Measurements from ENCODE around the gene NRG2.

The NRG2 gene

GRCh38 chr5:139823757-139824355 is 219.2 kb downstream of the NRG2 start:
- TF ChIP-seq EZH2 (IDR thresholded peaks at IDR 0.05) (no peak), POLR2AphosphoS5 (IDR thresholded peaks at IDR 0.05; ENCODE audit: borderline replicate concordance, low read depth, low read length) (no peak), FOXP2 (optimal IDR thresholded peaks at IDR 0.05; ENCODE audit: control extremely low read depth, extremely low read length, insufficient read depth) (no peak)
- H3K9ac ChIP-seq (ENCODE audit: insufficient read length) = no peak overlapping the region
- DNase-seq (ENCODE audit: low read depth, low spot score) = no peak
- no peaks in the 10 kb centered on the region for H3K9me3 ChIP-seq (ENCODE audit: low read depth, low read length)
- H3K4me3 ChIP-seq = no peak overlapping the region
- no peaks in the 10 kb centered on the region for H3K36me3 ChIP-seq (ENCODE audit: insufficient read depth, low read length)
- H3K27ac ChIP-seq = no peak overlapping the region

GRCh38 chr5:139822553-139823425 is 220.3 kb downstream of the NRG2 start:
- no peak overlapping the region for H3K27ac ChIP-seq
- H3K9me3 ChIP-seq (ENCODE audit: low read depth, low read length) = no peaks in the 10 kb centered on the region
- no peak overlapping the region for H3K9ac ChIP-seq (ENCODE audit: insufficient read length)
- TF ChIP-seq POLR2AphosphoS5 (IDR thresholded peaks at IDR 0.05; ENCODE audit: borderline replicate concordance, low read depth, low read length) = no peak
- TF ChIP-seq FOXP2 (optimal IDR thresholded peaks at IDR 0.05; ENCODE audit: control extremely low read depth, extremely low read length, insufficient read depth) = no peak
- no peak for TF ChIP-seq EZH2 (IDR thresholded peaks at IDR 0.05)
- no peak overlapping the region for H3K4me3 ChIP-seq
- DNase-seq (ENCODE audit: low read depth, low spot score) = no peak
- no peaks in the 10 kb centered on the region for H3K36me3 ChIP-seq (ENCODE audit: insufficient read depth, low read length)

GRCh38 chr5:139821806-139822552 is 221.1 kb downstream of the NRG2 start:
- Histone ChIP-seq H3K4me3 (no peak overlapping the region), H3K27ac (no peak overlapping the region), H3K36me3 (ENCODE audit: insufficient read depth, low read length) (no peaks in the 10 kb centered on the region), H3K9ac (ENCODE audit: insufficient read length) (no peak overlapping the region), H3K9me3 (ENCODE audit: low read depth, low read length) (no peaks in the 10 kb centered on the region)
- TF ChIP-seq POLR2AphosphoS5 (IDR thresholded peaks at IDR 0.05; ENCODE audit: borderline replicate concordance, low read depth, low read length) (no peak), FOXP2 (optimal IDR thresholded peaks at IDR 0.05; ENCODE audit: control extremely low read depth, extremely low read length, insufficient read depth) (no peak)
- DNase-seq (ENCODE audit: low read depth, low spot score) = no peak

GRCh38 chr5:139820606-139821005 is 222.5 kb downstream of the NRG2 start:
- Histone ChIP-seq H3K27ac (no peak overlapping the region), H3K9ac (ENCODE audit: insufficient read length) (no peak overlapping the region), H3K36me3 (ENCODE audit: insufficient read depth, low read length) (no peaks in the 10 kb centered on the region), H3K9me3 (ENCODE audit: low read depth, low read length) (no peaks in the 10 kb centered on the region), H3K4me3 (no peak overlapping the region)
- DNase-seq (ENCODE audit: low read depth, low spot score) = no peak
- TF ChIP-seq FOXP2 (optimal IDR thresholded peaks at IDR 0.05; ENCODE audit: control extremely low read depth, extremely low read length, insufficient read depth) = no peak
- TF ChIP-seq EZH2 (IDR thresholded peaks at IDR 0.05) = no peak
- no peak for TF ChIP-seq POLR2AphosphoS5 (IDR thresholded peaks at IDR 0.05; ENCODE audit: borderline replicate concordance, low read depth, low read length)

GRCh38 chr5:139820130-139820529 is 223.0 kb downstream of the NRG2 start:
- TF ChIP-seq FOXP2 (optimal IDR thresholded peaks at IDR 0.05; ENCODE audit: control extremely low read depth, extremely low read length, insufficient read depth) = no peak
- no peak for TF ChIP-seq POLR2AphosphoS5 (IDR thresholded peaks at IDR 0.05; ENCODE audit: borderline replicate concordance, low read depth, low read length)
- no peak for TF ChIP-seq EZH2 (IDR thresholded peaks at IDR 0.05)
- Histone ChIP-seq H3K4me3 (no peak overlapping the region), H3K27ac (no peak overlapping the region), H3K9ac (ENCODE audit: insufficient read length) (no peak overlapping the region), H3K36me3 (ENCODE audit: insufficient read depth, low read length) (no peaks in the 10 kb centered on the region), H3K9me3 (ENCODE audit: low read depth, low read length) (no peaks in the 10 kb centered on the region)
- no peak for DNase-seq (ENCODE audit: low read depth, low spot score)

- Histone ChIP-seq H3K9ac (ENCODE audit: insufficient read length) (no peak overlapping the region), H3K9me3 (ENCODE audit: low read depth, low read length) (no peaks in the 10 kb centered on the region), H3K4me3 (no peak overlapping the region), H3K36me3 (ENCODE audit: insufficient read depth, low read length) (no peaks in the 10 kb centered on the region), H3K27ac (no peak overlapping the region)
- DNase-seq (ENCODE audit: low read depth, low spot score) = no peak
- no peak for TF ChIP-seq POLR2AphosphoS5 (IDR thresholded peaks at IDR 0.05; ENCODE audit: borderline replicate concordance, low read depth, low read length)
- TF ChIP-seq FOXP2 (optimal IDR thresholded peaks at IDR 0.05; ENCODE audit: control extremely low read depth, extremely low read length, insufficient read depth) = no peak
- TF ChIP-seq EZH2 (IDR thresholded peaks at IDR 0.05) = no peak
Observed at GRCh38 chr5:139817970-139818369, 225.1 kb downstream of the NRG2 start.

- no peak for TF ChIP-seq EZH2 (IDR thresholded peaks at IDR 0.05)
- no peak for TF ChIP-seq FOXP2 (optimal IDR thresholded peaks at IDR 0.05; ENCODE audit: control extremely low read depth, extremely low read length, insufficient read depth)
- TF ChIP-seq POLR2AphosphoS5 (IDR thresholded peaks at IDR 0.05; ENCODE audit: borderline replicate concordance, low read depth, low read length) = no peak
- Histone ChIP-seq H3K36me3 (ENCODE audit: insufficient read depth, low read length) (no peaks in the 10 kb centered on the region), H3K4me3 (no peak overlapping the region), H3K9me3 (ENCODE audit: low read depth, low read length) (no peaks in the 10 kb centered on the region), H3K9ac (ENCODE audit: insufficient read length) (no peak overlapping the region), H3K27ac (no peak overlapping the region)
- no peak for DNase-seq (ENCODE audit: low read depth, low spot score)
Observed at GRCh38 chr5:139817362-139817761, 225.7 kb downstream of the NRG2 start.

GRCh38 chr5:139816566-139816965 is 226.5 kb downstream of the NRG2 start:
- no peak for DNase-seq (ENCODE audit: low read depth, low spot score)
- Histone ChIP-seq H3K27ac (no peak overlapping the region), H3K9ac (ENCODE audit: insufficient read length) (no peak overlapping the region), H3K9me3 (ENCODE audit: low read depth, low read length) (no peaks in the 10 kb centered on the region), H3K4me3 (no peak overlapping the region), H3K36me3 (ENCODE audit: insufficient read depth, low read length) (no peaks in the 10 kb centered on the region)
- TF ChIP-seq EZH2 (IDR thresholded peaks at IDR 0.05) (no peak), POLR2AphosphoS5 (IDR thresholded peaks at IDR 0.05; ENCODE audit: borderline replicate concordance, low read depth, low read length) (no peak), FOXP2 (optimal IDR thresholded peaks at IDR 0.05; ENCODE audit: control extremely low read depth, extremely low read length, insufficient read depth) (no peak)

Measured in SK-N-MC (cell line).